Prostate gland (tissue), 2 donors: Measurements from ENCODE around the gene PCSK6.

ENCODE experiments used
- CTCF ChIP-seq, 4 experiments: fragments of 200-600 bp in 2 of 4; fragments of 450-650 bp in 2 of 4; sonication (generic) in 2 of 4; IDR thresholded peaks; 1 replicate in 3 of 4; 2 replicates in 1 of 4; pipeline ENCODE4 v1.5.1; 2016 to 2019; ENCODE audit warnings: antibody characterized with exemption in 4 of 4, mild to moderate bottlenecking in 2 of 4, moderate library complexity in 2 of 4
- POLR2AphosphoS5 ChIP-seq: sonication (generic); formaldehyde crosslinking; IDR thresholded peaks from one replicate; pipeline ENCODE4 v1.6.1; 2017; ENCODE audit warnings: antibody characterized with exemption

DNA sequence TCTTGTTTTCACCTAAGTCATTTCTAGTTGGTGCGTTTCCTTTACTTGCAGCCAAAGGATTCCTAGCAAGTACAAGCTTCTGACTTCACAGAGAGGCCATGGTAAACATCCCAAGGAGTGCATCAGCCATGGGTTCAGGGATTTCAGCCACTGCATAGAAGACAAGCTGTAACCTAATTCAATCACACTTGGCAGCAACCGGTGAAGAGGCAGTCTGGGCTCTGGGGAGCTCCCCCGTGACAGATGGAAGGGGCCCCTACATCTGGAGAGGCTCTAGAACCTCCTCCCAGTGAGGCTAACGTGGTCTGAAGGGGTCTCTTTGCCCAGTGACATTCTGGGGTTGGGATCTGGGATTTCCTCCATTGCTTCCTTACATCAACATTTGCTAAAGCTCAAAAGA, 186.1 kb downstream of the PCSK6 start:
- no peak for TF ChIP-seq CTCF (IDR thresholded peaks at IDR 0.05)
- no peak for TF ChIP-seq POLR2AphosphoS5
